ENCODE measurements around the gene PRCC.
"Not testable (repeated sequence)": the region's sequence is repeated elsewhere in the genome, so short reads cannot be mapped to it uniquely, and the experiment has no call there.

DNA sequence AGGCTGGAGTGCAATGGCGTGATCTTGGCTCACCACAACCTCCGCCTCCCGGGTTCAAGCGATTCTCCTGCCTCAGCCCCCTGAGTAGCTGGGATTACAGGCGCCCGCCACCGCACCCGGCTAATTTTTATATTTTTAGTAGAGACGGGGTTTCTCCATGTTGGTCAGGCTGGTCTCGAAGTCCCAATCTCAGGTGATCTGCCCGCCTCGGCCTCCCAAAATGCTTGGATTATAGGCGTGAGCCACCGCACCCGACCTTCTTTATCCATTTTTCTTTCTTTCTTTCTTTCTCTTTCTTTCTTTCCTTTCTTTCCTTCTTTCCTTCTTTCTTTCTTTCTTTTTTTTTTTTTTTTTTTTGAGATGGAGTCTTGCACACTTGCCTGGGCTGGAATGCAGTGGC lies 2.2 kb upstream of the PRCC start:
- TF ChIP-seq, protein P1, sequence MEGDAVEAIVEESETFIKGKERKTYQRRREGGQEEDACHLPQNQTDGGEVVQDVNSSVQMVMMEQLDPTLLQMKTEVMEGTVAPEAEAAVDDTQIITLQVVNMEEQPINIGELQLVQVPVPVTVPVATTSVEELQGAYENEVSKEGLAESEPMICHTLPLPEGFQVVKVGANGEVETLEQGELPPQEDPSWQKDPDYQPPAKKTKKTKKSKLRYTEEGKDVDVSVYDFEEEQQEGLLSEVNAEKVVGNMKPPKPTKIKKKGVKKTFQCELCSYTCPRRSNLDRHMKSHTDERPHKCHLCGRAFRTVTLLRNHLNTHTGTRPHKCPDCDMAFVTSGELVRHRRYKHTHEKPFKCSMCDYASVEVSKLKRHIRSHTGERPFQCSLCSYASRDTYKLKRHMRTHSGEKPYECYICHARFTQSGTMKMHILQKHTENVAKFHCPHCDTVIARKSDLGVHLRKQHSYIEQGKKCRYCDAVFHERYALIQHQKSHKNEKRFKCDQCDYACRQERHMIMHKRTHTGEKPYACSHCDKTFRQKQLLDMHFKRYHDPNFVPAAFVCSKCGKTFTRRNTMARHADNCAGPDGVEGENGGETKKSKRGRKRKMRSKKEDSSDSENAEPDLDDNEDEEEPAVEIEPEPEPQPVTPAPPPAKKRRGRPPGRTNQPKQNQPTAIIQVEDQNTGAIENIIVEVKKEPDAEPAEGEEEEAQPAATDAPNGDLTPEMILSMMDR (IDR thresholded peaks at IDR 0.05): not testable (repeated sequence)
- TF ChIP-seq POLR2AphosphoS5, POLR2A (IDR thresholded peaks at IDR 0.05): not testable (repeated sequence)
